Measurements from ENCODE around the gene ADAMTS1. TPM values are rescaled to one million over a fixed set of nuclear protein-coding genes. Genes with fewer than 3 reads are reported as not detected.

ADAMTS1 gene
- total RNA-seq (2022; extraction: Qiagen RNA extraction) = 0.07 to 0.27 TPM (median 0.22 TPM) in 5 replicates

GRCh38 chr21:26845066-26845758, at the start of gene ADAMTS1:
ADAMTS1 (minus strand) TSS chr21:26845409; CDS start chr21:26844954, 455 bp downstream.

Other genes starting within 250 kb of the ADAMTS1 start
- not detected in 5 replicates for gene ADAMTS5, start 121.7 kb upstream of the ADAMTS1 start, total RNA-seq (2022; extraction: Qiagen RNA extraction)

All from A549 treated with dexamethasone at 1 μM for 4 hours (cell line).